Measurements from ENCODE around the gene NUBP1.
A peak's percentile ranks its signal among the peaks of the same experiment; 100 is the strongest.

The NUBP1 gene

GRCh38 chr16:10762336-10763016 lies 18.8 kb downstream of the NUBP1 start:
- Histone ChIP-seq H3K36me3 (ENCODE audit: insufficient read depth, low read length) (peaks cover 72% of the 10 kb centered on the region), H3K9me3 (ENCODE audit: insufficient read depth, low read length, severe bottlenecking) (no peaks in the 10 kb centered on the region), H3K79me2 (ENCODE audit: insufficient read depth, low read length) (no peaks in the 10 kb centered on the region), H3K27ac (ENCODE audit: low read length) (no peak overlapping the region), H3K4me1 (ENCODE audit: insufficient read depth, low read length) (no peaks in the 10 kb centered on the region), H3K4me2 (ENCODE audit: insufficient read depth, low read length) (no peak overlapping the region), H3K9ac (ENCODE audit: low read depth, low read length) (no peak overlapping the region), H4K20me1 (ENCODE audit: insufficient read depth, low read length) (0 out of 2 replicates have a peak, but pooled peaks cover 5% of the 10 kb centered on the region), H2AFZ (ENCODE audit: low read depth, low read length) (no peak overlapping the region), H3K27me3 (ENCODE audit: insufficient read depth, low read length, poor library complexity) (no peaks in the 10 kb centered on the region), H3K4me3 (ENCODE audit: low read depth in 1 of 2, low read length in 2 of 2) (no peak overlapping the region)
- DNase-seq (no peak), ATAC-seq (ENCODE audit: insufficient read depth, low read depth) (no peak)
- TF ChIP-seq EZH2 (IDR thresholded peaks at IDR 0.05; ENCODE audit: borderline replicate concordance, low read depth, low read length, severe bottlenecking): no peak
- TF ChIP-seq CTCF (IDR thresholded peaks at IDR 0.05; ENCODE audit: borderline replicate concordance, extremely low read depth, low read length, poor library complexity, severe bottlenecking): no peak

DNA sequence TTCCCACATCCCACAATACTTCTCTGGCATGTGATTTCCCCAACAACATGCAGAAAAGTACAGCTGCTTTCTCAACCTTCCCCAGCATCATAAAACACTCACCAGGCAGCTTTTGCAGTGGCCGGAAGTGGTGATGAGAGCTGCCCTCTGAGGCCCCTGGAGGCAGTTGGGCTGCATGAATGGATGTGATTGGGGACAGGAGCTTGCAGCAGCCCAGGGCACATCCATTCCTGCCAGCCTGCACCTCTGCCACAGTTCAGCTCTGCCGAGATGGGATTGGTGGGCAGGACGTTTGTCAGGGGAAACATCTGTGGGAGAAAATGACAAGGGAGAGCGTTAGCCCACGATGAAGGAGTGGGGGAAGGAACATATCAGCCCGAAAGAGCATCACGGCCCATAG lies 19.8 kb downstream of the NUBP1 start:
- Histone ChIP-seq H2AFZ (ENCODE audit: low read depth, low read length) (no peak overlapping the region), H3K79me2 (ENCODE audit: insufficient read depth, low read length) (no peaks in the 10 kb centered on the region), H3K27ac (ENCODE audit: low read length) (no peak overlapping the region)

DNA sequence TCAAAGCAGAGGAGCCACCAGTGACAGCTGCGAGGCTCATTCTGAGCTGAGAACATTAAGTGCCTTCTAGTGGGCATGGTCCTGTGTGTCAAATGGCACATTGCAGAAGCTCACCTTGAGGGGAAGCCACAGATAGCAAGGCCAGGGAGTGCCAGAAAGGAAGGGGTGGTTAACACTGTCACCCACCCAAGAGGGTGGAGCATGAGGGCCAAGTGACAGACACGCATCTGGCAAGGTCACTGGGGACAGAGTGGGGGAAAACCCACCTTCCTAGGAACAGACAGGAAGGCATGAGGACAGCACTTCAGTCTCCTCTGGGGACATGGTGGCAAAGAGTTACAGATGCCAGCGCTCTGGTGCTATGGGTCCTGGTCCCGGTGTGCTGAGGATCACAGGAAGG lies 22.1 kb downstream of the NUBP1 start:
- 0 out of 2 replicates have a peak, but pooled peaks cover 5% of the 10 kb centered on the region for H4K20me1 ChIP-seq (ENCODE audit: insufficient read depth, low read length)
- DNase-seq: no peak
- no peak overlapping the region for H2AFZ ChIP-seq (ENCODE audit: low read depth, low read length)
- no peak for TF ChIP-seq EZH2 (IDR thresholded peaks at IDR 0.05; ENCODE audit: borderline replicate concordance, low read depth, low read length, severe bottlenecking)
- no peak for TF ChIP-seq CTCF (IDR thresholded peaks at IDR 0.05; ENCODE audit: borderline replicate concordance, extremely low read depth, low read length, poor library complexity, severe bottlenecking)
- no peak overlapping the region for H3K4me3 ChIP-seq (ENCODE audit: low read depth in 1 of 2, low read length in 2 of 2)
- no peak overlapping the region for H3K4me2 ChIP-seq (ENCODE audit: insufficient read depth, low read length)
- no peaks in the 10 kb centered on the region for H3K4me1 ChIP-seq (ENCODE audit: insufficient read depth, low read length)
- no peaks in the 10 kb centered on the region for H3K27me3 ChIP-seq (ENCODE audit: insufficient read depth, low read length, poor library complexity)
- H3K79me2 ChIP-seq (ENCODE audit: insufficient read depth, low read length): no peaks in the 10 kb centered on the region
- no peaks in the 10 kb centered on the region for H3K9me3 ChIP-seq (ENCODE audit: insufficient read depth, low read length, severe bottlenecking)
- H3K36me3 ChIP-seq (ENCODE audit: insufficient read depth, low read length): peaks cover 51% of the 10 kb centered on the region
- no peak overlapping the region for H3K27ac ChIP-seq (ENCODE audit: low read length)
- ATAC-seq (ENCODE audit: insufficient read depth, low read depth): peak; percentile 39; the same call in 1 of the 3 replicates
- no peak overlapping the region for H3K9ac ChIP-seq (ENCODE audit: low read depth, low read length)

More for the DNA sequence above, 19.8 kb downstream of the NUBP1 start:
- no peak for TF ChIP-seq CTCF (IDR thresholded peaks at IDR 0.05; ENCODE audit: borderline replicate concordance, extremely low read depth, low read length, poor library complexity, severe bottlenecking)
- TF ChIP-seq EZH2 (IDR thresholded peaks at IDR 0.05; ENCODE audit: borderline replicate concordance, low read depth, low read length, severe bottlenecking): no peak
- no peak overlapping the region for H3K9ac ChIP-seq (ENCODE audit: low read depth, low read length)
- no peaks in the 10 kb centered on the region for H3K27me3 ChIP-seq (ENCODE audit: insufficient read depth, low read length, poor library complexity)
- no peaks in the 10 kb centered on the region for H3K4me1 ChIP-seq (ENCODE audit: insufficient read depth, low read length)
- ATAC-seq (ENCODE audit: insufficient read depth, low read depth) (no peak), DNase-seq (no peak)
- no peak overlapping the region for H3K4me2 ChIP-seq (ENCODE audit: insufficient read depth, low read length)
- H3K36me3 ChIP-seq (ENCODE audit: insufficient read depth, low read length): peaks cover 62% of the 10 kb centered on the region
- no peak overlapping the region for H3K4me3 ChIP-seq (ENCODE audit: low read depth in 1 of 2, low read length in 2 of 2)
- 0 out of 2 replicates have a peak, but pooled peaks cover 5% of the 10 kb centered on the region for H4K20me1 ChIP-seq (ENCODE audit: insufficient read depth, low read length)
- no peaks in the 10 kb centered on the region for H3K9me3 ChIP-seq (ENCODE audit: insufficient read depth, low read length, severe bottlenecking)

All from DND-41 (cell line).